ENCODE measurements around the gene ANKRD13D. TPM values are rescaled to one million over a fixed set of nuclear protein-coding genes. Genes with fewer than 3 reads are reported as not detected.

The ANKRD13D gene
- total RNA-seq, 1 donor from 2014 or later, result 40.8 TPM

- FAIRE-seq (no peak), DNase-seq (ENCODE audit: low read depth) (peak; percentile 67)
- H3K4me1 Mint-ChIP-seq (ENCODE audit: low read depth, unreplicated experiment), result peaks cover 10% of the 10 kb centered on the region
- H3K4me3 ChIP-seq (ENCODE audit: insufficient read depth, low read depth, low read length), result no peak overlapping the region
- H3K36me3 ChIP-seq (ENCODE audit: insufficient read depth, low read length), result no peaks in the 10 kb centered on the region
- peak overlapping the region; percentile 53 for H3K27ac Mint-ChIP-seq (ENCODE audit: unreplicated experiment)
- no peaks in the 10 kb centered on the region for H3K9me3 ChIP-seq (ENCODE audit: insufficient read depth, low read depth, low read length)
- H3K79me2 ChIP-seq (ENCODE audit: insufficient read depth, low read length), result peaks cover 21% of the 10 kb centered on the region
- TF ChIP-seq CTCF (IDR thresholded peaks at IDR 0.05; ENCODE audit: insufficient read depth, low read depth, low read length) (peak; percentile 77), EZH2 (IDR thresholded peaks at IDR 0.05; ENCODE audit: insufficient read depth, low read length) (no peak)
- H2AFZ ChIP-seq (ENCODE audit: low read depth, low read length), result peak overlapping the region; percentile 61
- H3K36me3 Mint-ChIP-seq (ENCODE audit: low read depth, unreplicated experiment), result peaks cover 7% of the 10 kb centered on the region
- H3K9ac ChIP-seq (ENCODE audit: low read length), result peak overlapping the region; percentile 8
- peaks cover 25% of the 10 kb centered on the region for H3K4me1 ChIP-seq (ENCODE audit: insufficient read depth, low read length)
- peaks cover 5% of the 10 kb centered on the region for H3K27me3 Mint-ChIP-seq (ENCODE audit: low read depth, unreplicated experiment)
- H3K27me3 ChIP-seq (ENCODE audit: insufficient read depth, low read length), result no peaks in the 10 kb centered on the region
- peak overlapping the region; percentile 42 for H3K4me2 ChIP-seq (ENCODE audit: low read length)
- H3K27ac ChIP-seq (ENCODE audit: low read depth, low read length), result no peak overlapping the region
- H3K4me3 Mint-ChIP-seq (ENCODE audit: unreplicated experiment), result no peak overlapping the region
- H3K9me3 Mint-ChIP-seq (ENCODE audit: unreplicated experiment), result no peaks in the 10 kb centered on the region
- peaks cover 11% of the 10 kb centered on the region for H4K20me1 ChIP-seq (ENCODE audit: insufficient read depth, low read length)
These were observed 26.1 kb upstream of the ANKRD13D start for GRCh38 chr11:67262731-67263675.

- Histone ChIP-seq H3K9ac (ENCODE audit: low read length) (no peak overlapping the region), H4K20me1 (ENCODE audit: insufficient read depth, low read length) (peaks cover 24% of the 10 kb centered on the region), H3K27me3 (ENCODE audit: insufficient read depth, low read length) (no peaks in the 10 kb centered on the region), H3K9me3 (ENCODE audit: insufficient read depth, low read depth, low read length) (no peaks in the 10 kb centered on the region), H3K4me2 (ENCODE audit: low read length) (no peak overlapping the region), H3K4me3 (ENCODE audit: insufficient read depth, low read depth, low read length) (no peak overlapping the region), H3K79me2 (ENCODE audit: insufficient read depth, low read length) (peaks cover 33% of the 10 kb centered on the region), H2AFZ (ENCODE audit: low read depth, low read length) (no peak overlapping the region), H3K4me1 (ENCODE audit: insufficient read depth, low read length) (peaks cover 29% of the 10 kb centered on the region), H3K27ac (ENCODE audit: low read depth, low read length) (no peak overlapping the region), H3K36me3 (ENCODE audit: insufficient read depth, low read length) (no peaks in the 10 kb centered on the region)
- Mint-ChIP-seq H3K27ac (ENCODE audit: unreplicated experiment) (peak overlapping the region; percentile 58), H3K4me1 (ENCODE audit: low read depth, unreplicated experiment) (peaks cover 12% of the 10 kb centered on the region), H3K9me3 (ENCODE audit: unreplicated experiment) (no peaks in the 10 kb centered on the region), H3K27me3 (ENCODE audit: low read depth, unreplicated experiment) (peaks cover 5% of the 10 kb centered on the region), H3K36me3 (ENCODE audit: low read depth, unreplicated experiment) (peaks cover 7% of the 10 kb centered on the region), H3K4me3 (ENCODE audit: unreplicated experiment) (peak overlapping the region; percentile 80)
- no peak for DNase-seq (ENCODE audit: low read depth)
- no peak for FAIRE-seq
- TF ChIP-seq CTCF (IDR thresholded peaks at IDR 0.05; ENCODE audit: insufficient read depth, low read depth, low read length) (no peak), EZH2 (IDR thresholded peaks at IDR 0.05; ENCODE audit: insufficient read depth, low read length) (no peak)
These were observed 24.8 kb upstream of the ANKRD13D start for GRCh38 chr11:67264260-67264659.

Data from astrocyte (in vitro differentiated cells and primary cell).